ENCODE data around the gene INPP4A.

DNA sequence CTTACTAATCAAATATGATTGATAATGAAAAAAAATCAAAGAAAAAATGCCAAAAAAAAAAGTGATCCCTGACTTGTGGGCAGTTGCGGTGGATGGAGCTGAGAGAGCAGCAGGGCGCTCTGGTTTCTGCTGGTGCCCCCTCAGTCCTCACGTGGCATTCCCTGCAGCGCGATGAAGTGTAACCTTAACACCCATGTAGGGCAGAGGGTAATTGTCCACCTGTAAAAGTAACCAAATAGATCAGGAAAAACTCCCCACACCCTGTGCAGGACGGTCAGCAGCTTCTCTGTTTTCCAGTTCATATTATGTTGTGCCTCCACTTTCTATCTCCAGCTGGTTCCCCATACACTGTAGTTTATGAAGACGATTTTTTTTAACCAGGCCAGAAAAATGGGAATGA lies 138.6 kb downstream of the INPP4A start:
- TF ChIP-seq, protein P1, sequence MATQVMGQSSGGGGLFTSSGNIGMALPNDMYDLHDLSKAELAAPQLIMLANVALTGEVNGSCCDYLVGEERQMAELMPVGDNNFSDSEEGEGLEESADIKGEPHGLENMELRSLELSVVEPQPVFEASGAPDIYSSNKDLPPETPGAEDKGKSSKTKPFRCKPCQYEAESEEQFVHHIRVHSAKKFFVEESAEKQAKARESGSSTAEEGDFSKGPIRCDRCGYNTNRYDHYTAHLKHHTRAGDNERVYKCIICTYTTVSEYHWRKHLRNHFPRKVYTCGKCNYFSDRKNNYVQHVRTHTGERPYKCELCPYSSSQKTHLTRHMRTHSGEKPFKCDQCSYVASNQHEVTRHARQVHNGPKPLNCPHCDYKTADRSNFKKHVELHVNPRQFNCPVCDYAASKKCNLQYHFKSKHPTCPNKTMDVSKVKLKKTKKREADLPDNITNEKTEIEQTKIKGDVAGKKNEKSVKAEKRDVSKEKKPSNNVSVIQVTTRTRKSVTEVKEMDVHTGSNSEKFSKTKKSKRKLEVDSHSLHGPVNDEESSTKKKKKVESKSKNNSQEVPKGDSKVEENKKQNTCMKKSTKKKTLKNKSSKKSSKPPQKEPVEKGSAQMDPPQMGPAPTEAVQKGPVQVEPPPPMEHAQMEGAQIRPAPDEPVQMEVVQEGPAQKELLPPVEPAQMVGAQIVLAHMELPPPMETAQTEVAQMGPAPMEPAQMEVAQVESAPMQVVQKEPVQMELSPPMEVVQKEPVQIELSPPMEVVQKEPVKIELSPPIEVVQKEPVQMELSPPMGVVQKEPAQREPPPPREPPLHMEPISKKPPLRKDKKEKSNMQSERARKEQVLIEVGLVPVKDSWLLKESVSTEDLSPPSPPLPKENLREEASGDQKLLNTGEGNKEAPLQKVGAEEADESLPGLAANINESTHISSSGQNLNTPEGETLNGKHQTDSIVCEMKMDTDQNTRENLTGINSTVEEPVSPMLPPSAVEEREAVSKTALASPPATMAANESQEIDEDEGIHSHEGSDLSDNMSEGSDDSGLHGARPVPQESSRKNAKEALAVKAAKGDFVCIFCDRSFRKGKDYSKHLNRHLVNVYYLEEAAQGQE (IDR thresholded peaks at IDR 0.05; ENCODE audit: insufficient replicate concordance, low read depth) = no peak
- TF ChIP-seq POLR2AphosphoS5 (IDR thresholded peaks at IDR 0.05; ENCODE audit: low read depth) = no peak

Measured in HL-60 (cell line).